Neural crest cell (in vitro differentiated cells): ENCODE measurements around the gene HMX3. TPM values are rescaled to one million over a fixed set of nuclear protein-coding genes. Genes with fewer than 3 reads are reported as not detected.
A peak's percentile ranks its signal among the peaks of the same experiment; 100 is the strongest.
"Not testable (repeated sequence)": the region's sequence is repeated elsewhere in the genome, so short reads cannot be mapped to it uniquely, and the experiment has no call there.

Source experiments
- DNase-seq: peaks from one replicate; pipeline ENCODE4 v3.0.0; 2021; ENCODE audit warnings: low read depth, mixed read lengths, low spot score
- H3K27ac Mint-ChIP-seq: one replicate; pipeline ENCODE4 v1.8.0; 2021; ENCODE audit warnings: mild to moderate bottlenecking, mixed read lengths; ENCODE audit not compliant: unreplicated experiment
- H3K27me3 Mint-ChIP-seq: 2 replicates; pipeline ENCODE4 v1.8.0; 2021; ENCODE audit warnings: low read depth, mild to moderate bottlenecking, mixed read lengths
- H3K36me3 Mint-ChIP-seq: 2 replicates; pipeline ENCODE4 v1.8.0; 2021; ENCODE audit warnings: low read depth, mild to moderate bottlenecking, mixed read lengths
- H3K4me1 Mint-ChIP-seq: 2 replicates; pipeline ENCODE4 v1.8.0; 2021; ENCODE audit warnings: mixed read lengths
- H3K4me3 Mint-ChIP-seq: one replicate; pipeline ENCODE4 v1.8.0; 2021; ENCODE audit warnings: mild to moderate bottlenecking, mixed read lengths
- H3K9me3 Mint-ChIP-seq: 2 replicates; pipeline ENCODE4 v1.8.0; 2021; ENCODE audit warnings: mixed read lengths
- total RNA-seq: library from RNA; stranded (reverse); gene quantifications from 2 replicates; pipeline ENCODE4 v1.2.1, GENCODE V29; 2021
- TF ChIP-seq, protein P1 (sequence below): fragments of 200-600 bp; sonication (generic); conservative IDR thresholded peaks from 2 replicates; pipeline ENCODE4 v1.5.0; 2021; ENCODE audit warnings: antibody characterized with exemption, mild to moderate bottlenecking

The HMX3 gene
- total RNA-seq, 1 donor from 2014 or later: not detected

DNA sequence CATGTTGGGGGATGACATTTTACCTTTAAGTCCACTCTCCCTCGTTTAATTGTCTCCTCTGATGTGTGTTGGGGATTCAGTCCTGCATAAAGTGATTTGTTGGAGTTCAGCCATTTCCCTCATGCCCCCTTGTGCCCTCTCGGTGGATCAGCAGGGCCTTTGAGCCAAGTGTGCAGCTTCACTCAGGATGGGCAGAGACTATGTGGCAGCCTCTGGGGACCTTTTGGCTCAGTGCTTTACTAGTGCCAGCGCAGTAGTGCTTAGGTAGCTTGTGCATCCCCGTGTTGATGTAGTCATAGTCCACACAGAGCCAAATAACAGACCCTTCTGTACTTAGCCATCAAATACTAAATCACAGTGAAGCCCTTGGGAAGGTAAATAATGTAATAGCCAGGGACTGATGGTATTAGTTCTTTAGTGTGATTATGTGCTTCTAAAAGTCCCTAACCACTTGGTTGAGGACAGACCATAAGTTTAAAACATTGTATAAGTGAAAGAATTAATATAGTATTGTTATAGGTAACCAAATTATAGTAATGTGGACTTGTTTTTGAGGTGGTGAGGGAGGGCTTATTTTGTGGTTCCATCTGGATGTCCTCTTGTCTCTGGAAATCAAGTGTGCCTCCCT lies 29.8 kb downstream of the HMX3 start:
- Mint-ChIP-seq H3K4me3 (no peak overlapping the region), H3K4me1 (no peaks in the 10 kb centered on the region), H3K27me3 (no peaks in the 10 kb centered on the region), H3K27ac (no peak overlapping the region), H3K36me3 (peaks cover 14% of the 10 kb centered on the region), H3K9me3 (no peaks in the 10 kb centered on the region)
- TF ChIP-seq, protein P1, sequence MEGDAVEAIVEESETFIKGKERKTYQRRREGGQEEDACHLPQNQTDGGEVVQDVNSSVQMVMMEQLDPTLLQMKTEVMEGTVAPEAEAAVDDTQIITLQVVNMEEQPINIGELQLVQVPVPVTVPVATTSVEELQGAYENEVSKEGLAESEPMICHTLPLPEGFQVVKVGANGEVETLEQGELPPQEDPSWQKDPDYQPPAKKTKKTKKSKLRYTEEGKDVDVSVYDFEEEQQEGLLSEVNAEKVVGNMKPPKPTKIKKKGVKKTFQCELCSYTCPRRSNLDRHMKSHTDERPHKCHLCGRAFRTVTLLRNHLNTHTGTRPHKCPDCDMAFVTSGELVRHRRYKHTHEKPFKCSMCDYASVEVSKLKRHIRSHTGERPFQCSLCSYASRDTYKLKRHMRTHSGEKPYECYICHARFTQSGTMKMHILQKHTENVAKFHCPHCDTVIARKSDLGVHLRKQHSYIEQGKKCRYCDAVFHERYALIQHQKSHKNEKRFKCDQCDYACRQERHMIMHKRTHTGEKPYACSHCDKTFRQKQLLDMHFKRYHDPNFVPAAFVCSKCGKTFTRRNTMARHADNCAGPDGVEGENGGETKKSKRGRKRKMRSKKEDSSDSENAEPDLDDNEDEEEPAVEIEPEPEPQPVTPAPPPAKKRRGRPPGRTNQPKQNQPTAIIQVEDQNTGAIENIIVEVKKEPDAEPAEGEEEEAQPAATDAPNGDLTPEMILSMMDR: no peak
- no peak for DNase-seq

DNA sequence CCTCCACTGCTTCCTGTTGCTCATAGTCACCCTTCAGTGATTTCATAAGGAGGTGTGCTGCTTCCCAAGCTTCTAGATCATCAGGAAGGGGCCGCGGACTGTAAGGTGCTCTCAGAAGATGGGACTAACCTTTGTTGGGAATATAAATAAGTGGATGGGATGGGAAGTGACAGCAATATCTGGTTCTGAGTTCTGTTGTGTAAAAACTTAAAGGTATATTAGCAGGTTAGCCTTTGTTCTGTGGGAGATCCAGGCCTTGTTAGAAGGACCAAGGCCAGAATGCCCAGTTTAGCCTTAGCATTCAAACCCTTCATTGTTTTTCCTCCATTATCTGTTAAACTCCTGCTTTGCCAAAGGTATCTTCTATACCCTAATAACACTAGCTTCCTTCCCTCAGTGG lies 30.8 kb downstream of the HMX3 start:
- TF ChIP-seq, protein P1: no peak
- H3K4me3 Mint-ChIP-seq: no peak overlapping the region
- peaks cover 12% of the 10 kb centered on the region for H3K36me3 Mint-ChIP-seq
- no peaks in the 10 kb centered on the region for H3K9me3 Mint-ChIP-seq
- DNase-seq: no peak
- no peaks in the 10 kb centered on the region for H3K4me1 Mint-ChIP-seq
- H3K27ac Mint-ChIP-seq: no peak overlapping the region
- H3K27me3 Mint-ChIP-seq: no peaks in the 10 kb centered on the region

DNA sequence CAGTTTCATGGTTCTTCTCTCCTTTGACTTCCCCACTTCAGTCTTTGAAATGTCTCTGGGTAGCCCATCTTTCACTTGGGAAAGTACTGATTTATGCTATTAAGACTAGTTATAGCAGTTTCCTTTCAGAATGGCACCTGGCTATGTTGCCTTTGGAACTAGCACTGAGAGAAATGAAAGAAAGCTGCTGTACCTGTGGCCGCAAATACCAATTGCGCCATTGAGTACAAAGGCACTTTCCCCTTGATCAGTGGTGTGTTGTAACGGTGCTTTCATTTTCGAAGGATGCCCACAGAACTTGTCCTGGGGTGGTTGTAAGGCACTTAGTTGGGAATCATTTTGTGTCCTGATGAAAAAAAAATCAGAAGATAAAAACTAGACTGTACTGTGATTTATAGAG lies 35.2 kb downstream of the HMX3 start:
- DNase-seq: no peak
- Mint-ChIP-seq H3K27me3 (no peaks in the 10 kb centered on the region), H3K27ac (no peak overlapping the region), H3K4me1 (no peaks in the 10 kb centered on the region), H3K9me3 (no peaks in the 10 kb centered on the region), H3K4me3 (no peak overlapping the region), H3K36me3 (peaks cover 20% of the 10 kb centered on the region)
- TF ChIP-seq, protein P1: no peak

DNA sequence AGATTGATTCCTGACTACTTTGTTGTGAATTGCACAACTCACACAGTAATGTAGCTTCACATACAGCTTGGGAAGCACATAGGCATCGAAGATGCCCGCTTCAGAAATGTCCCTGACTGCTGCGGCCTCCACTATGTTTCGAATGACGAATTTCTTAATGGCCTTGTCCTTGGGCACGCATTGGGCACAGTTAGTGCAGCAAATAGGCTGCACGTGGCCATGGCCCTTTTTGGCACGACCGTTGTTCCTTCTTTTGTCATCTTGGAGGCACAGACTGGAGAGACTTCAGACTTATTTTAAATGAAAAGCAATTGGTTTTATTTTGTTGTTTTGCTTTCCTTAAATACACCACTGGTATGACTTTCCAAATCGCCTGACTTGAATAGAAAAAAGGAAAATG lies 35.8 kb downstream of the HMX3 start:
- H3K4me1 Mint-ChIP-seq, DNase-seq, H3K9me3 Mint-ChIP-seq, H3K4me3 Mint-ChIP-seq, H3K27ac Mint-ChIP-seq, H3K27me3 Mint-ChIP-seq: not testable (repeated sequence)
- H3K36me3 Mint-ChIP-seq: peaks cover 27% of the 10 kb centered on the region

DNA sequence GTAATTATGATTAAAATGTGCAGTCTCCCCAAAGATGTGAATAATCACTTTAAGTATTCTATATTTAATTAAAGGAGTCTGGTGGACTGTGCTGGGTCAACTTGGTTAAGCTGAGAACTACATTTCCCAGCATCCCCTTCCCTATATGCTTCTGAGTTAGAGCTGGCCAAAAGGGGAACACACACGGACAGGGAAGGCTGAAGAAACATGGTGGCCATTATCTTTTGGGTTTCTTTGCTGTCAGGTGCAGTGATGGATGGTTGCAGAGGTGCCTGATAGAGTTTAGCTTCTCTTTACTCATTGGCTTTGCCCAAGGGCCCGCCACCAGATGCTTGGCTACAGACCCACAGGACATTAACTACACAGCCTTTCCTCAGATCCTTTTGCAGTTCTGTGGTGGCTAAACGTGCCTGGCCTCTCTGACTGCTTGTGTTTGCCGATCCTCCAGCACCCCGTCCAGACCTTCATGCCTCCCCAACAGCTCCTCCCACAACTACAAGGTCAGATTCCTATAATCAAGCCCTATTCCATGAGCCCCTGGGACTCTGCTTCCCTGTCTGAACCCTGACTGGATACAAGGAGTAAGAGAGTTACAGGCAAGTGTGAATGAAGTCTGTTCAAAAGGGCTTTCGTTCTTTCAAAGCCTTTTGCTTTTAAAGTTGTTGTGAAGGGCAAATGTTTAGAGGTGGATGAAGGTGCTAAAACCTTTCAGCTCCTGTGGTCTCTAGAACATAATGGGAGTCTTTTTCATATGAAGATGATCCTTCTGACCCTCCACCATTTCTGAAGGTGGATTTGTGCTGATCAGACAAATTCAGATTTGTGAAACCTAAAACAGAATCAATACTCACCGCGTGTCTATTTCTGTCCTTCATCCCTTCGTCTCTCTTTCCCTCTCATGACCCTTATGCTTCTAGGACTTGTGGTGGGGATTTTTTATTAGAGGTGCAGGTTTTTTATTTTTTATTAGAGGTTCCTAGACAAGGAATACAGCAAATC lies 39.9 kb downstream of the HMX3 start:
- no peaks in the 10 kb centered on the region for H3K4me1 Mint-ChIP-seq
- H3K36me3 Mint-ChIP-seq: peaks cover 42% of the 10 kb centered on the region
- no peaks in the 10 kb centered on the region for H3K27me3 Mint-ChIP-seq
- H3K4me3 Mint-ChIP-seq: no peak overlapping the region
- no peak for DNase-seq
- H3K9me3 Mint-ChIP-seq: peaks cover 6% of the 10 kb centered on the region
- peak overlapping the region; percentile 10 for H3K27ac Mint-ChIP-seq
- TF ChIP-seq, protein P1: no peak

DNA sequence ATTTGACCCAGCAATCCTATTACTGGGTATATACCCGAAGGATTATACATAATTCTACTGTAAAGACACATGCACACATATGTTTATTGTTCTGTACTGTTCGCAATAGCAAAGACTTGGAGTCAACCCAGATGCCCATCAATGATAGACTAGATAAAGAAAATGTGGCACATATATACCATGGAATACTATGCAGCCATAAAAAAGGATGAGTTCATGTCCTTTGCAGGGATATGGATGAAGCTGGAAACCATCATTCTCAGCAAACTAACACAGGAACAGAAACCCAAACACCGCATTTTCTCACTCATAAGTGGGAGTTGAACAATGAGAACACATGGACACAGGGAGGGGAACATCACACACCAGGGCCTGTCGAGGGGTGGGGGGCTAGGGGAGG lies 42.6 kb downstream of the HMX3 start:
- H3K27me3 Mint-ChIP-seq: not testable (repeated sequence)

More for the DNA sequence above, 42.6 kb downstream of the HMX3 start:
- H3K36me3 Mint-ChIP-seq: peaks cover 48% of the 10 kb centered on the region
- H3K4me3 Mint-ChIP-seq, H3K4me1 Mint-ChIP-seq, H3K9me3 Mint-ChIP-seq, H3K27ac Mint-ChIP-seq, DNase-seq: not testable (repeated sequence)
